K562 (cell line): ENCODE data around the gene ACOT13. TPM values are rescaled to one million over a fixed set of nuclear protein-coding genes. Genes with fewer than 3 reads are reported as not detected.

ENCODE experiments used
- NBN ChIP-seq: fragments of 450-650 bp; IDR thresholded peaks from 2 replicates; pipeline ENCODE4 v1.6.1; 2016; ENCODE audit warnings: low read depth, mild to moderate bottlenecking
- polyA plus RNA-seq, 8 experiments: library from polyadenylated mRNA; depleted of rRNA in 4 of 8; stranded (reverse) in 5 of 8; unstranded in 3 of 8; fragments of >200 nt; fragmentation: Nextera tagmentation in 2 of 8; fragmentation: Illumina TruSeq in 1 of 8; extraction: Ambion mirVana in 2 of 8; extraction: Trizol in 1 of 8; gene quantifications; 2 replicates each; pipeline versions ENCODE4 v1.2.1 to v1.2.3, GENCODE V29; 2011 to 2014; ENCODE audit warnings: inconsistent platforms in 1 of 8, missing spikeins in 1 of 8
- total RNA-seq, 7 experiments: library from RNA; depleted of rRNA in 6 of 7; stranded (reverse); fragments of >200 nt in 6 of 7; fragmentation: Illumina TruSeq in 2 of 7; extraction: Trizol in 2 of 7; gene quantifications; 2 replicates each; pipeline versions ENCODE4 v1.2.1 to v1.2.3, GENCODE V29; 2011 to 2021; ENCODE audit warnings: low replicate concordance in 1 of 7
- TF ChIP-seq, protein P1 (sequence below), 2 experiments: fragments of 450-650 bp; IDR thresholded peaks; 2 replicates each; pipeline ENCODE4 v1.6.1; 2016; ENCODE audit warnings: mild to moderate bottlenecking in 2 of 2, borderline replicate concordance in 1 of 2, low read depth in 1 of 2, moderate library complexity in 1 of 2

ACOT13 gene
- total and polyA plus RNA-seq, 9 of the 15 experiments (the other 6 are each of a cell fraction or from before 2014, with no cell fraction given): 14.1 to 129 (median 65.7) TPM

DNA sequence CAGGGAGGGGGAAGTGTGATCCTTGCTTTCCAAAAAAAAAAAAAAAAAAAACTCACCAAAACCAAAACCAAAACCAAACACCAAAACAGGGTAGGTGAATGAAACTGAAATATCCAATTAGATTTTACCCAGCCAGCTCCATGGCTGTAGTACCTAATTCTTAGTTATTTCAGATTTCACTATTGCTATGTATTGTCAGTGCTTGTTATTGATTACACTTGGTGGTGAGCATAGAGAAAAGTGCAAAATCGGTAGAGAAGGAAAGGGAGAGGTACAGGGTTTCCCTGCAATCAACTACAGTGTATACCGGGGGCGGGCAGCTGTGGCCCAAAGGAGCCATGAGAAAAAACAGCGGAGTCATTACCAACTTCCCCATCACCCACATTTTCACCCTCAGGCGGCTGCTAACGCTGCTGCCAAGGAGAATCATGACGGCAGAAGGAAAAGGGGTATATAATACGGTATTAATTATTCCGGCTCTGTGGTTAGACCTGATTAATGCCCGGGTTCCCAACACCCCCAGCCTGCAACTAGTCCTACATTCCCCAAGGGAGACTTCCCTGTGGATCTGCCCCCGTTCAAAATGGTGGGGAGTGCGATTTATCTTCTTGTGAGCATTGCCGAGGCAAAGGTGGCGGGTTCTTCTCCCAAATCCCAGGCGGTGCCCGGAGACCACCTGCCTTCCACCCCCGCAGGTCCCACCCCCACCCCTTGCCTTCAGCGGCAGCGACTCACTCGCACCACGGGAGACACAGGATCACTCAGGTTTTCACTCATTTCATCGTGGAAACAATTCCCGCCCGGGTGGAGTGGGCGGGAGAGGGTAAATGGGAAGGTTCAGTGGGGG, 52.5 kb downstream of the ACOT13 start, which contains the start of gene C6orf62 (continued):
- TF ChIP-seq, protein P1, sequence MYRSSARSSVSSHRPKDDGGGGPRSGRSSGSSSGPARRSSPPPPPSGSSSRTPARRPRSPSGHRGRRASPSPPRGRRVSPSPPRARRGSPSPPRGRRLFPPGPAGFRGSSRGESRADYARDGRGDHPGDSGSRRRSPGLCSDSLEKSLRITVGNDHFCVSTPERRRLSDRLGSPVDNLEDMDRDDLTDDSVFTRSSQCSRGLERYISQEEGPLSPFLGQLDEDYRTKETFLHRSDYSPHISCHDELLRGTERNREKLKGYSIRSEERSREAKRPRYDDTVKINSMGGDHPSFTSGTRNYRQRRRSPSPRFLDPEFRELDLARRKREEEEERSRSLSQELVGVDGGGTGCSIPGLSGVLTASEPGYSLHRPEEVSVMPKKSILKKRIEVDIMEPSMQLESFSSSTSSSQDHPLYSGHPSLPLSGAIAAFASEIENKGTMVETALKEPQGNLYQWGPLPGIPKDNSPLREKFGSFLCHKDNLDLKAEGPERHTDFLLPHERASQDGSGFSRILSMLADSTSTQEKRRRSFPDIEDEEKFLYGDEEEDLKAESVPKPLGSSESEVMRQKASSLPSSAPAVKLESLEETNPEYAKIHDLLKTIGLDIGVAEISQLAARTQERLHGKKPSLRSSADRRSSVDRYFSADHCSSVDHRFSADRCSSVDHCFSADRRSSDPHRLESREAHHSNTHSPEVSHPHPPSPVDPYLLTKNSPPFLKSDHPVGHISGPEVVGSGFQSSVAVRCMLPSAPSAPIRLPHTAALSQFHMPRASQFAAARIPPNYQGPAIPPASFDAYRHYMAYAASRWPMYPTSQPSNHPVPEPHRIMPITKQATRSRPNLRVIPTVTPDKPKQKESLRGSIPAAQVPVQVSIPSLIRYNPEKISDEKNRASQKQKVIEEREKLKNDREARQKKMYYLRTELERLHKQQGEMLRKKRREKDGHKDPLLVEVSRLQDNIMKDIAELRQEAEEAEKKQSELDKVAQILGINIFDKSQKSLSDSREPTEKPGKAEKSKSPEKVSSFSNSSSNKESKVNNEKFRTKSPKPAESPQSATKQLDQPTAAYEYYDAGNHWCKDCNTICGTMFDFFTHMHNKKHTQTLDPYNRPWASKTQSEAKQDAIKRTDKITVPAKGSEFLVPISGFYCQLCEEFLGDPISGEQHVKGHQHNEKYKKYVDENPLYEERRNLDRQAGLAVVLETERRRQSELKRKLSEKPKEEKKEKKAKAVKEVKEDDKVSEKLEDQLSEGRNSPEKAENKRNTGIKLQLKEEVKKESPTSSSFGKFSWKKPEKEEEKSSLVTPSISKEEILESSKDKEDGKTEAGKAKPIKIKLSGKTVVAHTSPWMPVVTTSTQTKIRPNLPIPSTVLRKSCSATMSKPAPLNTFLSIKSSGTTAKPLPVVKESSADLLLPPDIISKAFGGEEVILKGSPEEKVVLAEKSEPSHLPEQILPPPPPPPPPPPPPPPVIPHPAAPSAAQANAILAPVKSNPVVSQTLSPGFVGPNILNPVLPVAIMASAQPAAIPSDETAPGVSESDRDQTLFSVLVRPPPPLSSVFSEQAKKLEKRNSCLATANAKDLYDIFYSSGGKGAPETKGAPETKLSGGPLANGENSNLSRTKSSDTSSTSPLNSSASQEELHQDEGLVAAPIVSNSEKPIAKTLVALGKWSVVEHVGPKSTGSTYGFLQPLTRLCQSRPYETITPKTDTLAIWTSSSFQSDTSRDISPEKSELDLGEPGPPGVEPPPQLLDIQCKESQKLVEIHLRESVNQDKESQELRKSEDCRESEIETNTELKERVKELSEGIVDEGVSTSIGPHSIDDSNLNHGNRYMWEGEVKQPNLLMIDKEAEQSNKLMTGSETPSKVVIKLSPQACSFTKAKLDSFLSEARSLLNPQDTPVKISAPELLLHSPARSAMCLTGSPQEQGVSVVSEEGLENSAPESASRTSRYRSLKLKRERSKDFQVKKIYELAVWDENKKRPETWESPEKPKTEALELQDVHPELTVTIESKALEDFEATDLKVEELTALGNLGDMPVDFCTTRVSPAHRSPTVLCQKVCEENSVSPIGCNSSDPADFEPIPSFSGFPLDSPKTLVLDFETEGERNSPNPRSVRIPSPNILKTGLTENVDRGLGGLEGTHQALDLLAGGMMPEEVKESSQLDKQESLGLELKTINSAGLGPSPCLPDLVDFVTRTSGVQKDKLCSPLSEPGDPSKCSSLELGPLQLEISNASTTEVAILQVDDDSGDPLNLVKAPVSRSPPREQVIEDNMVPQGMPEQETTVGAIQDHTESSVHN (IDR thresholded peaks at IDR 0.05; ENCODE audit: borderline replicate concordance in 1 of 2, low read depth in 1 of 2): 0 out of 4 replicates have a peak, but pooled peaks of 1 of the 2 experiments have one; percentile 15
- TF ChIP-seq NBN: 0 out of 2 replicates have a peak, but pooled peaks have one; percentile 17
